GM23248 (cell line): ENCODE results near the gene QSOX1. TPM values are rescaled to one million over a fixed set of nuclear protein-coding genes. Genes with fewer than 3 reads are reported as not detected.
"Not testable (repeated sequence)": the region's sequence is repeated elsewhere in the genome, so short reads cannot be mapped to it uniquely, and the experiment has no call there.

Source experiments
- DNase-seq: peaks from one replicate; pipeline ENCODE4 v3.0.0-alpha.2; 2015
- H2AFZ ChIP-seq: fragments of 200-600 bp; sonication (generic); 2 replicates; pipeline ENCODE4 v1.6.1; 2016; ENCODE audit warnings: antibody characterized with exemption
- H3F3A ChIP-seq: fragments of 200-600 bp; sonication (generic); 2 replicates; pipeline ENCODE4 v1.6.1; 2016; ENCODE audit warnings: mild to moderate bottlenecking, antibody characterized with exemption, mixed run types; ENCODE audit not compliant: insufficient read depth
- H3K27ac ChIP-seq: fragments of 200-600 bp; sonication (generic); 2 replicates; pipeline ENCODE4 v1.5.1; 2016; ENCODE audit warnings: mild to moderate bottlenecking
- H3K27me3 ChIP-seq: fragments of 200-600 bp; sonication (generic); replicated peaks from 2 replicates; pipeline ENCODE4 v1.6.1; 2016; ENCODE audit warnings: mild to moderate bottlenecking; ENCODE audit not compliant: insufficient read depth
- H3K36me3 ChIP-seq: fragments of 200-600 bp; sonication (generic); 2 replicates; pipeline ENCODE4 v1.6.1; 2016; ENCODE audit warnings: low read depth, mild to moderate bottlenecking
- H3K4me1 ChIP-seq: fragments of 200-600 bp; sonication (generic); 2 replicates; pipeline ENCODE4 v1.6.1; 2016; ENCODE audit warnings: mild to moderate bottlenecking; ENCODE audit not compliant: insufficient read depth
- H3K4me2 ChIP-seq: fragments of 200-600 bp; sonication (generic); one replicate; pipeline ENCODE4 v1.6.1; 2016; ENCODE audit warnings: mild to moderate bottlenecking; ENCODE audit not compliant: unreplicated experiment
- H3K4me3 ChIP-seq: fragments of 200-600 bp; sonication (generic); 2 replicates; pipeline ENCODE4 v1.5.1; 2016; ENCODE audit warnings: mild to moderate bottlenecking
- H3K79me2 ChIP-seq: fragments of 200-600 bp; sonication (generic); 2 replicates; pipeline ENCODE4 v1.6.1; 2016; ENCODE audit warnings: mild to moderate bottlenecking; ENCODE audit not compliant: insufficient read depth
- H3K9ac ChIP-seq: fragments of 200-600 bp; sonication (generic); 2 replicates; pipeline ENCODE4 v1.6.1; 2016; ENCODE audit warnings: mild to moderate bottlenecking
- H3K9me2 ChIP-seq: fragments of 200-600 bp; sonication (generic); 2 replicates; pipeline ENCODE4 v1.6.1; 2016; ENCODE audit warnings: mixed run types, mild to moderate bottlenecking, moderate library complexity; ENCODE audit not compliant: insufficient read depth
- H3K9me3 ChIP-seq: fragments of 200-600 bp; sonication (generic); one replicate; pipeline ENCODE4 v1.6.1; 2017; ENCODE audit warnings: low read depth
- H4K20me1 ChIP-seq: fragments of 200-600 bp; sonication (generic); 2 replicates; pipeline ENCODE4 v1.6.0; 2016; ENCODE audit not compliant: insufficient read depth
- EZH2 ChIP-seq: fragments of 200-600 bp; sonication (generic); IDR thresholded peaks from 2 replicates; pipeline ENCODE4 v1.6.1; 2018; ENCODE audit warnings: antibody characterized with exemption, mild to moderate bottlenecking; ENCODE audit not compliant: insufficient read depth, poor library complexity, severe bottlenecking
- EZH2phosphoT487 ChIP-seq: fragments of 200-600 bp; sonication (generic); IDR thresholded peaks from 2 replicates; pipeline ENCODE4 v1.6.1; 2018; ENCODE audit warnings: antibody characterized with exemption, moderate library complexity, mild to moderate bottlenecking, low read depth; ENCODE audit not compliant: insufficient read depth
- WGBS, 2 experiments: methylation state at CpG; one replicate each; pipeline ENCODE4 v1.1.6; 2015 to 2017; ENCODE audit warnings: low lambda C conversion rate in 2 of 2, low coverage in 1 of 2; ENCODE audit errors: missing lambda C conversion rate in 2 of 2; 5-methylcytosine and 5-hydroxymethylcytosine counted together
- in situ Hi-C: fragments of 300-500 bp; cut with MboI; formaldehyde crosslinking; loops from 2 replicates; pipeline ENCODE4 v1.15.0; 2020
- polyA plus RNA-seq: library from polyadenylated mRNA; unstranded; fragments of >200 nt; fragmentation: Nextera tagmentation; extraction: Ambion mirVana; gene quantifications from 2 replicates; pipeline ENCODE4 v1.2.1, GENCODE V29; 2016
- total RNA-seq: library from RNA; depleted of rRNA; stranded (reverse); fragments of >200 nt; shearing (Covaris generic); gene quantifications from 2 replicates; pipeline ENCODE4 v1.2.3, GENCODE V29; 2014

Gene QSOX1
- total and polyA plus RNA-seq, 2 experiments from 2014 or later: 270 to 519 TPM

DNA sequence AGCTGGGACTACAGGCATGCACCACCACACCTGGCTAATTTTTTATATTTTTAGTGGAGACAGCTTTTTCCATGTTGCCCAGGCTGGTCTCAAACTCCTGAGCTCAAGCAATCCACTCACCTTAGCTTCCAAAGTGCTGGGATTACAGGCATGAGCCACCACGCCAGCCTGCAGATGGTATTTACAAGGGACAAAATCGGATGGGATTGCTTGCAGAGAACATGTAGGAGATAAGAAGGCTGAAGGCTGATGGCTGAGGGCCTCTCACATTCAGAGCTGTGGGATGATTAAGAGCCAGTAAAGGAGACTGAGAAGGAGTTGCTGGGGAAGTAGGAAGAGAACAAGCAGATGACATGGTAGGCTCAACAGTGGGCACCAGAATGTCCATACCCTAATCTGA, 24.0 kb upstream of the QSOX1 start:
- no peak overlapping the region for H2AFZ ChIP-seq
- peaks cover 12% of the 10 kb centered on the region for H3F3A ChIP-seq
- DNase-seq: no peak
- no peak overlapping the region for H3K27ac ChIP-seq
- no peaks in the 10 kb centered on the region for H3K9me3 ChIP-seq
- H3K4me2 ChIP-seq: no peak overlapping the region
- no peaks in the 10 kb centered on the region for H3K79me2 ChIP-seq
- H4K20me1 ChIP-seq: no peaks in the 10 kb centered on the region
- H3K27me3 ChIP-seq: no peaks in the 10 kb centered on the region
- peaks cover 14% of the 10 kb centered on the region for H3K4me1 ChIP-seq
- H3K9ac ChIP-seq: no peak overlapping the region
- TF ChIP-seq EZH2 (no peak), EZH2phosphoT487 (no peak)
- no peak overlapping the region for H3K4me3 ChIP-seq
- WGBS, 2 experiments: 67 to 68% methylated on average over 2 of the region's 2 CpGs
- in situ Hi-C loops: no loop called here
- no peaks in the 10 kb centered on the region for H3K9me2 ChIP-seq
- no peaks in the 10 kb centered on the region for H3K36me3 ChIP-seq

GRCh38 chr1:180131510-180131909, 23.2 kb upstream of the QSOX1 start:
- Histone ChIP-seq H2AFZ (peak overlapping the region; percentile 25; the same call in 1 of the 2 replicates), H3K27me3 (no peaks in the 10 kb centered on the region), H3K4me2 (no peak overlapping the region), H3K79me2 (no peaks in the 10 kb centered on the region), H3K9me3 (no peaks in the 10 kb centered on the region), H3F3A (peaks cover 18% of the 10 kb centered on the region), H3K4me1 (peaks cover 20% of the 10 kb centered on the region), H3K9me2 (no peaks in the 10 kb centered on the region), H4K20me1 (no peaks in the 10 kb centered on the region), H3K36me3 (no peaks in the 10 kb centered on the region), H3K9ac (0 out of 2 replicates have a peak overlapping the region, but pooled peaks have one; percentile 9), H3K27ac (peak overlapping the region; percentile 58), H3K4me3 (no peak overlapping the region)
- TF ChIP-seq EZH2 (no peak), EZH2phosphoT487 (no peak)
- DNase-seq: peak; percentile 91
- in situ Hi-C loops: no loop called here
- WGBS, 2 experiments: 25 to 36% methylated on average over 5 of the region's 5 CpGs

GRCh38 chr1:180133193-180133592, 21.5 kb upstream of the QSOX1 start:
- H3K27ac ChIP-seq: no peak overlapping the region
- no peaks in the 10 kb centered on the region for H3K36me3 ChIP-seq
- H3K9me2 ChIP-seq: no peaks in the 10 kb centered on the region
- no peak overlapping the region for H2AFZ ChIP-seq
- TF ChIP-seq EZH2: no peak
- no peak for TF ChIP-seq EZH2phosphoT487
- H3K9me3 ChIP-seq: no peaks in the 10 kb centered on the region
- no peak overlapping the region for H3K4me3 ChIP-seq
- no peaks in the 10 kb centered on the region for H3K27me3 ChIP-seq
- H4K20me1 ChIP-seq: no peaks in the 10 kb centered on the region
- in situ Hi-C loops: no loop called here
- 82 to 85% methylated on average over 1 of the region's 1 CpG for WGBS, 2 experiments
- peaks cover 24% of the 10 kb centered on the region for H3K4me1 ChIP-seq
- DNase-seq: no peak
- no peak overlapping the region for H3K4me2 ChIP-seq
- H3K79me2 ChIP-seq: no peaks in the 10 kb centered on the region
- H3F3A ChIP-seq: peaks cover 27% of the 10 kb centered on the region
- H3K9ac ChIP-seq: no peak overlapping the region

- H3K27ac ChIP-seq, DNase-seq, H3K27me3 ChIP-seq, in situ Hi-C loops, H3K4me3 ChIP-seq, H2AFZ ChIP-seq, H3K36me3 ChIP-seq, H3K79me2 ChIP-seq, H4K20me1 ChIP-seq, H3K9me2 ChIP-seq, H3K4me2 ChIP-seq, H3K9ac ChIP-seq, H3K9me3 ChIP-seq: not testable (repeated sequence)
- H3F3A ChIP-seq: peaks cover 27% of the 10 kb centered on the region
- H3K4me1 ChIP-seq: peaks cover 24% of the 10 kb centered on the region
- 78 to 80% methylated on average over 9 of the region's 9 CpGs for WGBS, 2 experiments
These were observed 21.0 kb upstream of the QSOX1 start for GRCh38 chr1:180133688-180134087.

DNA sequence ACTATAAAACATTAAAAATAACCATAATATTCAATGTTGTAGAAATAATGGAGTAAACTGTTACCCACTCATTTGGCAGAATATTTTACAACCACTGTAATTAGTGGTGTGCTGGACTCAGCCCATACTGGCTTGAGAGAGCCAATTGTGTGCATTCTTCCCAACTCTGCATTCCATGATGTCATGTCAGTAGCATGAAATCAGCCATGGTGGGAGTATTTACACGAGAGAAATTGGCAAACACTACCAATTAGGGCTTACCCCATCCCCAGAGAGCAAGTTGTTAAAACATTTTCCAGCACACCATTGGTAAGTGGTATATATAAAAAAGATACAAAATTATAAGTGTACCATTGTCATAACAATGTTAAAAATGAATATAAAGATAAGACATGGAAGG, 19.1 kb upstream of the QSOX1 start:
- no peak for TF ChIP-seq EZH2phosphoT487
- no peak for TF ChIP-seq EZH2
- Histone ChIP-seq H3K9me3 (no peaks in the 10 kb centered on the region), H3K4me3 (no peak overlapping the region), H2AFZ (no peak overlapping the region), H3K27me3 (no peaks in the 10 kb centered on the region), H3K4me2 (no peak overlapping the region), H3F3A (peaks cover 27% of the 10 kb centered on the region), H3K79me2 (no peaks in the 10 kb centered on the region), H3K9me2 (no peaks in the 10 kb centered on the region), H3K36me3 (no peaks in the 10 kb centered on the region), H3K4me1 (peaks cover 24% of the 10 kb centered on the region), H3K27ac (no peak overlapping the region), H3K9ac (no peak overlapping the region), H4K20me1 (no peaks in the 10 kb centered on the region)
- DNase-seq: peak; percentile 20
- WGBS, 2 experiments: 0 to 4% methylated on average over 1 of the region's 1 CpG
- in situ Hi-C loops: no loop called here
